HG03520 (cell line): ENCODE data around the gene UBE3D.
A peak's percentile ranks its signal among the peaks of the same experiment; 100 is the strongest.

ENCODE experiments used
- ATAC-seq: cut with Tn5 transposase; IDR thresholded peaks from one replicate; pipeline ENCODE4 v1.9.1; 2021; ENCODE audit warnings: mild to moderate bottlenecking, moderate library complexity; ENCODE audit not compliant: unreplicated experiment

The UBE3D gene, protein sequence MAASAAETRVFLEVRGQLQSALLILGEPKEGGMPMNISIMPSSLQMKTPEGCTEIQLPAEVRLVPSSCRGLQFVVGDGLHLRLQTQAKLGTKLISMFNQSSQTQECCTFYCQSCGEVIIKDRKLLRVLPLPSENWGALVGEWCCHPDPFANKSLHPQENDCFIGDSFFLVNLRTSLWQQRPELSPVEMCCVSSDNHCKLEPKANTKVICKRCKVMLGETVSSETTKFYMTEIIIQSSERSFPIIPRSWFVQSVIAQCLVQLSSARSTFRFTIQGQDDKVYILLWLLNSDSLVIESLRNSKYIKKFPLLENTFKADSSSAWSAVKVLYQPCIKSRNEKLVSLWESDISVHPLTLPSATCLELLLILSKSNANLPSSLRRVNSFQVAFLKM

DNA sequence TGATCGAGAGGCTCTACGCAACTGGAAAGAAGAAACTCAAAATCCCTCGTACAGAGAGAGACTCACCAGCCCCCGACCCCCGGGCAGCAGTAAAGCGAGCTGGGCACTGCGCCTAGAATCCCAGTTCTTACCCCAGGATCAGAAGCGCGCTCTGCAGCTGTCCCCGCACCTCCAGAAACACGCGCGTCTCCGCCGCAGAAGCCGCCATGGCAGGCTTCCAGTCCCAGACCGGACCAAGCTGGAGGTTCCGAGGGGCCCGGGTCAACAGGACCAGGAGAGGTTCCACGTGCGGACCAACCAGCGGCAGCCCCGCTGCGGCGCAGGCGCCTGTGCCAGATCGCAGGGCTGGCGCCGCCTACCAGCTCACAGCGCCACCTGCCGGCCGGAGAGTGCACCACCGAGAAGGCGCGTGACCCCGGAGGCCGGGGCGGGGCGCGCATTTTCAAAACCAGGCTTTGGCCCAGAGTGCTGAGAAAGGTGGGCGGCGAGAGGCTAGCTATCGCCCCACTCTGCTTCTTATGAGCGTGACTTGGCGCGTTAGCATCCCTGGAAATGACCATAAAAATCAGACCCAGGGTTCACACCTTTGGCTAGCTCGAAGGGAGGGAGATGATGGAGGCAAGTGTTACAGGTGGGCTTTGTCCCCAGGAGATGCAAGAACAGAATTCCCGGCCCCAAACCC is at the start of gene UBE3D:
UBE3D (minus strand) TSS at position 331 of the 682 bp plus-strand sequence; CDS start at position 208, 123 bp downstream.
- ATAC-seq = peak; percentile 59

GRCh38 chr6:83114164-83114563 is 48.5 kb upstream of the UBE3D start:
- ATAC-seq = no peak

DNA sequence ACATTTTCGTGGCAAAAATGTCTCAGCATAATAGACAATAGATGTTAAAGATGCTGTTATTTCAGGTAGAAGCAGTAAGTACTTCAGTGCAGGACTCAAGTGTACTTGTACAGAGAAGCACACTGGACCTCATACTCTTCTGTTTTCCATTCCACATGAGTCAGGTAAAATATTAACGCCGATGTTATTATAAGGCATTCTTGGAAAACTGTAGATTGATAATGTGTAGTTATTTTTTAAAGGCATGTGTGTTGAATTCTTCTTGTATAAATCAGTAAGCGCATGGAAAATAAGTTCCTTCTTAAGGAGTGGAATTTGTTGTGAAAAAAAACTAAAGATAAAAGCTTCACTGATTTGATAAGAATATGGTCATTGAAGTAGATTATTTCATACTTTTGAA is 47.6 kb upstream of the UBE3D start:
- no peak for ATAC-seq

GRCh38 chr6:83108378-83108777 is 42.7 kb upstream of the UBE3D start:
- no peak for ATAC-seq

DNA sequence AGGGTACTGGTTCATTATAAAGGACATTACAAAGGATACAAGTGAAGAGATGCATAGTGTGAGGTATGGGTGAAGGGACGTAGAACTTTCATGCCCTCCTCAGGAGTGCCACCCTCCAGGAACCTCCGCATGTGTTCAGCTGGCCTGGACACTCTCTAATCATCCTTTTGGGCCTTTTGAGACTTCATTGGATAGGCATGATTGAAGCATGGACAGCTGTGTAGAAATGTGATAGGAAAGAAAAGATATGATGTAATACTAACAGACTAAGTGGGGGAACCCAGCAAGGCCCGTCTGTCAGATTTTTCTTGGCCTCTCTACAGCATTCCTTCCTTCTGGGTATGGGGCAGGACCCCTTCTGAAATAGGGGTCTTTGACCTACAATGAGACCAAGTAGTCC is 32.9 kb upstream of the UBE3D start:
- no peak for ATAC-seq

GRCh38 chr6:83097675-83098074 is 32.0 kb upstream of the UBE3D start:
- no peak for ATAC-seq

GRCh38 chr6:83097204-83097603 is 31.6 kb upstream of the UBE3D start:
- ATAC-seq = no peak

- ATAC-seq = no peak
These were observed 31.1 kb upstream of the UBE3D start for GRCh38 chr6:83096791-83097190.

- no peak for ATAC-seq
These were observed 27.2 kb upstream of the UBE3D start for GRCh38 chr6:83092756-83093399.

DNA sequence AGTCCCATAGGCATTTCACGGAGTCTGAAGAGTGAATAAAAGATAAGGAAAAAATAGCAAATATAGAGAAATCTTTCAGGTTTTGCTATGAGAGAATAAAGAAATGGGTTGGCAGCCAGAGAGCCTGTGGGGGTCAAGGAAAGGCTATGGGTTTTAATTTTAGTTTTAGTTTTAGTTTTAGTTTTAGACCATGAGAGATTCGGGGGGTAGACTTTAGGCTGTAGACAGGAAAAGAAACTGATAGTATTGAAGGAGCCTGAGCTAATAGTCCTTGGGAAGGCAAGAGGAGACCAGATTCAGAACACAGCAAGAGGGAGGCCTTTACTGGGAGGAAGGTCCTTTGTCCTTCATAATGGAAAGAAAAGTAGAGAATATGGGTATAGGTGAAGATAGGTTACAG is 21.1 kb upstream of the UBE3D start:
- peak; percentile 99 for ATAC-seq

DNA sequence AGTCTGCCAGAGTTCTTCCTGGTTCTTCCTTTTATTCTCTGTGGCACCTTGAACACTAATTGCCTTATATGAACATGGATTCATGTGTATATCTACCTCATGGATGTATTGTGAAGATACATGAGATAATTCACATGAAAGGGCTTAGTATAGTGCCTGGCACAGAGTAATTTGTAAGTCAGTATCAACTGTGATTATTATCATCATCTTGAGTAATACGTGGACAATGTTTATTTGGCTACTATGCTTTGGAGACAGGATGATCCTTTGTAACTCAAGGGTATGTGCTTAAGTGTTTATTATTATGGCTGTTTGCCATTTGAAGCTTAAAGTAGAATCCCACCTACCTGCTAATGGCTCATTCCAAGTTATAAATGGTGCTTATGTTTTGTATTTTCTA is 17.8 kb upstream of the UBE3D start:
- ATAC-seq = no peak

DNA sequence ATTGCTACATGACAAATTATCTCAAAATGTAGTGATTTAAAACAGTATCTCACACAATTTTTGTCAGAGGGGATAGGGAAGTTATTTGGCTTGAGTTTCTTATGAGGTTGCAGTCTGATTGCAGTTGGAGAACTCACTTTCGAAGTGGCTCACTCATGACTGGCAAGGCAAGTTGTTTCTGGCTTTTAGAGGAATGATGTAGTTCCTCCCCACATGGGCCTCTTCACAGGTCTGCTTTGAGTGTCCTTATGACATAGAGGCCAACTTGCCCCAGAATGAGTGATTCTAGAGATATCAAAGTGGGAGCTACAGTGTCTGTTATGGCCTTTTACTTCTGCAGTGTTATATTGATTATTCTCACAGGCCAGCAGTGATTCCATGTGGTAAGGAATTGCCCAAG is 8.0 kb upstream of the UBE3D start:
- no peak for ATAC-seq

- ATAC-seq = no peak
These were observed 7.1 kb upstream of the UBE3D start for GRCh38 chr6:83072726-83073125.

DNA sequence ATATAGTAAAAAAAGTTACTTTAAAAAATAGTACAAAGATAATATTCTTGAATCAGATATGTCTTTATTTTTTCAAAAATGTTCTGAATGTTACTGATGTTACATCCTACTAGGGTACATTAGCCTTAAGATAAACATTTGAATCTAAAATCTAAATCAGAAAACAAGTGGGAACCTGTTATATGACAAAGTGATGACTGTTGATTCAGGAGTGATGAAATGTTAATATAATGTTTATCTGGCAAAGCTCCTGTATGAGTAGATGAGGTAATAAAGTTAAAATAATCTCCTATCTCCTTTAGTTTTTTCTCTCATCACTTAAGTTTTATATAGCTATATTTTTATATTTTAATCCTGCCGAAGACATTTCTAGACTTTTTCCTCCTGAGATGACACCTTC is 6.1 kb upstream of the UBE3D start:
- ATAC-seq = no peak

GRCh38 chr6:83071023-83071422 is 5.4 kb upstream of the UBE3D start:
- peak; percentile 50 for ATAC-seq

DNA sequence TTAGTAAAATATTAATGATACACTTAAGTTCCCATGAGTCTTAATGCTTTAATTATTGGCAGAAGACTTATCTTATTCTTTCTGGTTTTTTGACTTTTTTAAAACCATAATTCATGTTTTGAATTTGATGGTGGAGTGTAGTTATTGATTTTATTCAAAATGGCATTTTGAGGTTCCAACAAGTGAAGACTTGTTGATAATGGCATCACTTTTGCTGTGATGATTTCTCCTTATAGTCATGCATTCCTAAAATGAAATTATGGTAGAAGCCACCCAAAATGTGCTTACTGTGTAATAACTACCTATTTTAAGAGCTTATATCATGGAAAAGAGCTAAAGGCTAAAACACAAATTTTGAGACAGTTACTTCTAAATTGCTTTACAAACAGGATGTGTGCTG is 4.0 kb upstream of the UBE3D start:
- no peak for ATAC-seq

- no peak for ATAC-seq
These were observed 3.0 kb upstream of the UBE3D start for GRCh38 chr6:83068616-83069015.

- ATAC-seq = peak; percentile 81
These were observed 2.1 kb upstream of the UBE3D start, which contains the start of gene DOP1A for GRCh38 chr6:83067448-83068439. DOP1A (plus strand) TSS chr6:83067671; CDS start chr6:83096978, 29,307 bp downstream.

GRCh38 chr6:83062225-83062624 is 3.4 kb downstream of the UBE3D start:
- no peak for ATAC-seq

- no peak for ATAC-seq
These were observed 4.5 kb downstream of the UBE3D start for GRCh38 chr6:83061190-83061589.
